ENCODE measurements around the gene ELANE. TPM values are rescaled to one million over a fixed set of nuclear protein-coding genes. Genes with fewer than 3 reads are reported as not detected.

Gene ELANE
- 0.54 TPM for total RNA-seq
- long read RNA-seq: 0 reads

GRCh38 chr19:852136-853013, at the start of gene ELANE:
Gene ELANE, plus strand, starts transcription at chr19:852303. Its CDS starts 26 bp downstream, at chr19:852329.
- DNase-seq (ENCODE audit: low spot score): no peak
- intact Hi-C loops (cut with DNase I): no loop called here

- no peak for DNase-seq (ENCODE audit: low spot score)
- intact Hi-C loops (cut with DNase I): no loop called here
Measured at GRCh38 chr19:802498-803098, 49.5 kb upstream of the ELANE start.

DNA sequence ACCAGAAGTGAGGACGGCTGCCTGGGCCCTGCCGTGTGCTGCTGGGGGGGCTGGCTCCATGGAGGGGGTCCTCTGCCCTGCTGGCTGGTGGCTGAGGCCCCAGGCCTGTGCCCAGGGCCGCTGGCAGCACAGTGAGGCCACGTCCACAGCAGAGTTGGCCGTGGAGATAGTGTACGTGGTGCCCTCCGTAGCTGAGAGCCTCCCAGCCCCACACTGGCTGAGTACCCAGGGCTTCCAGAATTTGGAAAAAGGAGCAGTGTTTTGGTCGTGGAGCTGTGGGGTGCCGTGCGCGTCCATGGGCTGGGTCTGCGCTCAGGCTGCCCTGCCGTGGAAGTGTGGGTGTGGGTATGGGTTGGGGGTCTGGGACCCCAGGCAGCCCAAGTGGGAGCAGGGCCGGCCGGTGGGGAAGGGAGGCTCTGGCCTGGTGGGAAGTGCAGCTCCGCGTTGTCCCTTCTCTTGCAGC, 49.0 kb upstream of the ELANE start:
- intact Hi-C loops (cut with DNase I): no loop called here
- DNase-seq (ENCODE audit: low spot score): no peak

DNA sequence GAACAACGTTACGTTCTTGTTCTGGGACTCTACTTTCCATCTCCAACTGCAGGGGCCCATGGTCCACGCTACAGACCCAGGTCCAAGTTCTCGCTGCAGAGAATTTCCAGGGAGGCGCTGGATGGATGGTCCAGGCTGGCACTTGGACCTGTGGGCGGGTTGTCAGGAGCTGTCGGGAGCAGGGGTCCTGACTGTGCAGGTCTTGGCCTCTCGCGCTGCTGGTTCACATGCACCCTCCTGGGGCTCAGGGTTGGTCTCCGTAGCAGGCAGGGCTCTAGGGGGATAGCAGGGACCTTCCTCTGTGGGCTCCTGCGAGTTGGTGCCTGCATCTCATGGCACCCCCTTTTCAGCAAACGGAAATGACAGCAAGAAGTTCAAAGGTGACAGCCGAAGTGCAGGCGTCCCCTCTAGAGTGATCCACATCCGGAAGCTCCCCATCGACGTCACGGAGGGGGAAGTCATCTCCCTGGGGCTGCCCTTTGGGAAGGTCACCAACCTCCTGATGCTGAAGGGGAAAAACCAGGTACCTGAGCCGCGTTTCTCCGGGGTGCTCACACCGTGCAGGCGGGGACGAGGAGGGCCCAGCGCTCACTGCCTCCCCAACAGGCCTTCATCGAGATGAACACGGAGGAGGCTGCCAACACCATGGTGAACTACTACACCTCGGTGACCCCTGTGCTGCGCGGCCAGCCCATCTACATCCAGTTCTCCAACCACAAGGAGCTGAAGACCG, 48.3 kb upstream of the ELANE start:
- intact Hi-C loops (cut with DNase I): no loop called here
- no peak for DNase-seq (ENCODE audit: low spot score)

DNA sequence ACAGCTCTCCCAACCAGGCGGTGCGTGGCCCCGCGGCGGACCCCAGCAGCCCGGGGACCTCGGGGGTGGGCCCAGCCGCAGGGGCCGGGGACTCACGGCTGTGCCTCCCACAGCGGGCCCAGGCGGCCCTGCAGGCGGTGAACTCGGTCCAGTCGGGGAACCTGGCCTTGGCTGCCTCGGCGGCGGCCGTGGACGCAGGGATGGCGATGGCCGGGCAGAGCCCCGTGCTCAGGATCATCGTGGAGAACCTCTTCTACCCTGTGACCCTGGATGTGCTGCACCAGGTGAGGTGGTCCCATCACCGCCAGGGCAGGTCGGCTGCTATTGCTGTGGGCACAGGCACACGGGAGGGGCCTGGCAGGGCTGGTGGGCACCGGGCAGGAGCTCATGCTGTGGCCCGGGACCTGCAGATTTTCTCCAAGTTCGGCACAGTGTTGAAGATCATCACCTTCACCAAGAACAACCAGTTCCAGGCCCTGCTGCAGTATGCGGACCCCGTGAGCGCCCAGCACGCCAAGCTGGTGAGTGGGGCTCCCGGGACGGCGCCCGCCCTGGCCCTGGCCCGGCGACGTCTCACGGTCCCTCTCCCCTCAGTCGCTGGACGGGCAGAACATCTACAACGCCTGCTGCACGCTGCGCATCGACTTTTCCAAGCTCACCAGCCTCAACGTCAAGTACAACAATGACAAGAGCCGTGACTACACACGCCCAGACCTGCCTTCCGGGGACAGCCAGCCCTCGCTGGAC, 47.5 kb upstream of the ELANE start:
- intact Hi-C loops (cut with DNase I): no loop called here
- no peak for DNase-seq (ENCODE audit: low spot score)

DNA sequence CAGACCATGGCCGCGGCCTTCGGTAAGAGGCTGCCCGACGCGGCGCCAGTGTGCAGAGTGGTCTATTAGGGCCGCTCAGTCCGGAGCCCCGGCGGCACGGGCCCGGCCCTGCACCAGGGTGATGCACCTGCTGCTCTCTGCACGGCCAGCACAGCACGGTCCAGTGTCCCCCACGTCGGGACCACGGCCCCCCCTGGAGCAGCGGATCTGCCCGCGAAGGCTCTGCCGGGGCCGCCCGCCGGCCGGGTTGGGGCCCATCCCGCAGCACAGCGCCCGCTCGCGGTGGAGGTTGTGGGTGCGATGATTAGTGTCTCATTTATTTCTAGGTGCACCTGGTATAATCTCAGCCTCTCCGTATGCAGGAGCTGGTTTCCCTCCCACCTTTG, 46.9 kb upstream of the ELANE start:
- intact Hi-C loops (cut with DNase I): no loop called here

DNA sequence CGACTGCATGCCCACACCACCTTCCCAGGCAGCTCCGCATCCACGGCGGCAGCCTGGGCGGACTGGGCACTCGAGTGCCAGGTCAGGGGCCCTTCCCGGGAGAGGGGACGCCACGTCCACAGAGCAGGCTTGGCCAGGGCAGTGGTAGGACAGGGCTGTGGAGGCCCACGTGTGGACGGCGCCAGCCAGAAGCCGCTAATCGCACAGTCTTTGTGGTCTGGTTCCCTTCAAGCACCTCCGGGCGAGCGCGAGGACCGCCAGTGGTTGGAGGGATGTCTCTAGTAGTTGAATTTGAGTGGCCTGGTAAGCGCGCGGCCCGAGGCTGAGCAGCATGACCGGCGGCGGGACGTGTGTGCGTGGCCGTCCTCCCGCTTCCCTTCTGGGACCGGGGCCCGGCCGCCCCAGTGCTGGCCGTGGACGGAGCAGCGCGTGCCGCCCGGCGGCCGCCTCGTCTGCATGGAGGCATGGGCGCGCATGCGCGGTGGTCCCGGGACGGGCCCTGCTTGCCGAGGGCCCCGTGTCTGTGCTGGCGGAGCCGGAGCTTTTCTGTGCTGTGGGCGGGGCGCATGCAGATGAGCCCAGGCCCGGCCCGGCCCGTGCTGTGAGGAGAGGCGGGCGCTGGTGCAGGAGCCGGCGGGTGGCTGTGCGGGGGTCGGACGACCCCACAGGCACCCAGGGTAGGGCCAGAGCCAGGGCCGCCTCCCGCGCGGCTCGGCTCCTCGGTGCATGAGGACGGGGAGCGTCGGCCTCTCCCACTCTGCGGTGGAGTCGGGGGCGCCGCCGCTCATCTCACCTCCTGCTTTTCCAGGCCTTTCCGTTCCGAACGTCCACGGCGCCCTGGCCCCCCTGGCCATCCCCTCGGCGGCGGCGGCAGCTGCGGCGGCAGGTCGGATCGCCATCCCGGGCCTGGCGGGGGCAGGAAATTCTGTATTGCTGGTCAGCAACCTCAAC, 46.2 kb upstream of the ELANE start:
- intact Hi-C loops (cut with DNase I): no loop called here
- no peak for DNase-seq (ENCODE audit: low spot score)

More for the DNA sequence above, 46.9 kb upstream of the ELANE start:
- no peak for DNase-seq (ENCODE audit: low spot score)

- intact Hi-C loops (cut with DNase I): no loop called here
- no peak for DNase-seq (ENCODE audit: low spot score)
Measured at GRCh38 chr19:806815-807421, 45.2 kb upstream of the ELANE start.

DNA sequence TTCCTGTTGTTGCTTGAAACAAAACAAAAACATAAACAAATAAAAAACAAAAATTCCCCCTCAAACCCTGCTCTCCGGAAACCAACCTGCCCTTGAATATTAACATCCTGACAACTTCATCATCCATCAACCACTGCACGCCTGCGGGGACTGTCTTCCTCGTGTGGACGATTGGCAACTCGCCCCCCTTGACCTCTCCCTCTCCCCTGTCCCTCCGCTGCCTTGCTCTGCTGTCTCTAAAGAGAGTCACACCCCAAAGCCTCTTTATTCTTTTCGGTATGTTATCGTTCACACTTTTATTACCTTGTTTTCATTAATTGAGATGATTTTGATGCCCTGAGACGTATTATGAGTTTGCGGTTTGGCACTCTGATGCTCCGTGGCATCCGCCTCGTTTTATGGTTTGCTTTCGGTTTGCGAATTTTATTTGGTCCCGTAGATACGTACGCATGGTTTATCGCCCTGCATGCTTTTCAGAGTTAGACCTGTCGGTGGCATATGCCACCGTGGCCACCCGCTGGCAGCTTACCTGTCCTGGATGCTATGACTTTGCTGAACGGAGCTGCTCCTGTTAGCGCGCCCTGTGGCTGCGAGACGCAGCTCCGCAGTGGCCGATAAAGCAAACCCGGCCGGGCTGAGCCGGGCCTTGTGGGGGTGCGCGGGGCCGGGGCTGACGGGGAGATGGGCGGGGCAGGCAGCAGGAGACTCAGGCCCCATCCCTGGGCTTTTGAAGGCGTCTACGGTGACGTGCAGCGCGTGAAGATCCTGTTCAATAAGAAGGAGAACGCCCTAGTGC, 44.3 kb upstream of the ELANE start:
- DNase-seq (ENCODE audit: low spot score): no peak
- intact Hi-C loops (cut with DNase I): no loop called here

- DNase-seq (ENCODE audit: low spot score): no peak
- intact Hi-C loops (cut with DNase I): no loop called here
Measured at GRCh38 chr19:808423-808775, 43.7 kb upstream of the ELANE start.

DNA sequence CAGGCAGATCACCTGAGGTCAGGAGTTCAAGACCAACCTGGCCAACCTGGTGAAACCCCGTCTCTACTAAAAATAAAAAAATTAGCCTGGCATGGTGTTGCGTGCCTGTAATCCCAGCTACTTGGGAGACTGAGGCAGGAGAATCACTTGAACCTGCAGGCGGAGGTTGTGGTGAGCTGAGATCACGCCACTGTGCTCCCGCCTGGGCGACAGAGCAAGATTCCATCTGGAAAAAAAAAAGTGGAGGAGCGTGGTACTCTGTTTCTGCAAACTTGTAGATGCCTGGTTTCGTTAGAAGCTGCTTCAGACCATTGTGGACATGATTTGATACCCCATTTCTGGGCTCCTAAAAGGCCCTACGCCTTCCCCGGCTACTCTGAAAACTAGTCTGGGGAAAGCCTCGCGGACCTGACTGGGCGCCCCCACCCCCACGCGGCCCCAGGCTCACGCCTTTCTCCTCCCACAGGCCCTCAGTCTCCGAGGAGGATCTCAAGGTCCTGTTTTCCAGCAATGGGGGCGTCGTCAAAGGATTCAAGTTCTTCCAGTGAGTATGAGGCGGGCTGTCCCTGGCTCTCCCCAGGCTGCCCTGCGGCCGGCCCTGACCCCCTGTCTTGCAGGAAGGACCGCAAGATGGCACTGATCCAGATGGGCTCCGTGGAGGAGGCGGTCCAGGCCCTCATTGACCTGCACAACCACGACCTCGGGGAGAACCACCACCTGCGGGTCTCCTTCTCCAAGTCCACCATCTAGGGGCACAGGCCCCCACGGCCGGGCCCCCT, 41.8 kb upstream of the ELANE start:
- DNase-seq (ENCODE audit: low spot score): no peak
- intact Hi-C loops (cut with DNase I): no loop called here

GRCh38 chr19:810883-811489, 41.1 kb upstream of the ELANE start:
- intact Hi-C loops (cut with DNase I): no loop called here
- DNase-seq (ENCODE audit: low spot score): no peak

- intact Hi-C loops (cut with DNase I): no loop called here
- DNase-seq (ENCODE audit: low spot score): no peak
Measured at GRCh38 chr19:811506-812048, 40.5 kb upstream of the ELANE start.

GRCh38 chr19:812049-812746, 39.9 kb upstream of the ELANE start:
- DNase-seq (ENCODE audit: low spot score): no peak
- intact Hi-C loops (cut with DNase I): no loop called here

- intact Hi-C loops (cut with DNase I): no loop called here
- DNase-seq (ENCODE audit: low spot score): no peak
Measured at GRCh38 chr19:812747-813218, 39.3 kb upstream of the ELANE start.
